ENCODE results near the gene EGFL7.

DNA sequence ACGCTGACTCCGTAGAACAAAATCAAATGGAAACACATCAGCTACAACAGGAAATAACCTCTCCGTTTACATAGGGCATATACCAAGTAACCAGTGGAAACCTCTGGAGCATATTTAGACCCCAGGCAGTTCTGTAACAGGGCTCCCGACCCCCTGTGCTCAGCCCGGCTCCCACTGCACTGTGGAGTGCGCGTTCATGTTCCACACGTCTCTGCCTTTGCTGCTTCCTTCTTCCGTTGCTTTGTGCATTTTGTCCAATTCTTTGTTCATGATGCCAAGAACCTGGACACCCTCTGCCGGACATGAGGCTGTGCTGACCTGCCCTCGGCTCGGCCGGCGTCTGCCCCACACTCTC lies 30.4 kb downstream of the EGFL7 start:
- TF ChIP-seq CTCF (conservative IDR thresholded peaks at IDR 0.05; ENCODE audit: low read depth, low read length): no peak
- TF ChIP-seq EZH2 (IDR thresholded peaks at IDR 0.05; ENCODE audit: borderline replicate concordance, low read depth, low read length, poor library complexity, severe bottlenecking): no peak
